HT1080 (cell line): ENCODE results near the gene CAPN15. TPM values are rescaled to one million over a fixed set of nuclear protein-coding genes. Genes with fewer than 3 reads are reported as not detected.

ENCODE experiments used
- DNase-seq: peaks from one replicate; pipeline ENCODE4 v3.0.0-alpha.2; 2015; ENCODE audit warnings: low read depth
- total RNA-seq: library from RNA; depleted of rRNA; stranded (reverse); fragments of >200 nt; shearing (Covaris generic); gene quantifications from 2 replicates; pipeline ENCODE4 v1.2.3, GENCODE V29; 2014

The CAPN15 gene
- total RNA-seq, 1 experiment from 2014 or later, result 122 TPM

GRCh38 chr16:524274-525040 is 3.1 kb upstream of the CAPN15 start:
- DNase-seq, result no peak

GRCh38 chr16:525123-525519 is 2.4 kb upstream of the CAPN15 start:
- DNase-seq, result no peak

- DNase-seq, result peak; percentile 94
These were observed 1.9 kb upstream of the CAPN15 start for GRCh38 chr16:525520-526180.

- DNase-seq, result peak; percentile 22
These were observed 1.1 kb upstream of the CAPN15 start for GRCh38 chr16:526181-527014.

- DNase-seq, result peak; percentile 82
These were observed 849 bp downstream of the CAPN15 start for GRCh38 chr16:528111-529011.

- no peak for DNase-seq
These were observed 1.6 kb downstream of the CAPN15 start for GRCh38 chr16:529012-529575.

GRCh38 chr16:530111-530817 is 2.8 kb downstream of the CAPN15 start:
- DNase-seq, result no peak

- DNase-seq, result no peak
These were observed 4.1 kb downstream of the CAPN15 start for GRCh38 chr16:531494-532125.

GRCh38 chr16:533391-534123 is 6.0 kb downstream of the CAPN15 start:
- DNase-seq, result no peak

- DNase-seq, result no peak
These were observed 6.6 kb downstream of the CAPN15 start for GRCh38 chr16:534135-534534.

- no peak for DNase-seq
These were observed 7.4 kb downstream of the CAPN15 start for GRCh38 chr16:534856-535445.

- peak; percentile 90 for DNase-seq
These were observed 8.2 kb downstream of the CAPN15 start for GRCh38 chr16:535446-536405.

- DNase-seq, result no peak
These were observed 9.2 kb downstream of the CAPN15 start for GRCh38 chr16:536746-537145.

GRCh38 chr16:537415-538335 is 10.2 kb downstream of the CAPN15 start:
- DNase-seq, result no peak

GRCh38 chr16:539901-540530 is 12.5 kb downstream of the CAPN15 start:
- peak; percentile 34 for DNase-seq
